SHP77 treated with DMSO at 0.1 percent for 48 hours (cell line): ENCODE measurements around the gene GPC2.
"Not testable (repeated sequence)": the region's sequence is repeated elsewhere in the genome, so short reads cannot be mapped to it uniquely, and the experiment has no call there.

ENCODE experiments used
- DNase-seq: peaks from one replicate; lab custom pipeline; 2025; lab: John Stamatoyannopoulos, UW

Gene GPC2, protein sequence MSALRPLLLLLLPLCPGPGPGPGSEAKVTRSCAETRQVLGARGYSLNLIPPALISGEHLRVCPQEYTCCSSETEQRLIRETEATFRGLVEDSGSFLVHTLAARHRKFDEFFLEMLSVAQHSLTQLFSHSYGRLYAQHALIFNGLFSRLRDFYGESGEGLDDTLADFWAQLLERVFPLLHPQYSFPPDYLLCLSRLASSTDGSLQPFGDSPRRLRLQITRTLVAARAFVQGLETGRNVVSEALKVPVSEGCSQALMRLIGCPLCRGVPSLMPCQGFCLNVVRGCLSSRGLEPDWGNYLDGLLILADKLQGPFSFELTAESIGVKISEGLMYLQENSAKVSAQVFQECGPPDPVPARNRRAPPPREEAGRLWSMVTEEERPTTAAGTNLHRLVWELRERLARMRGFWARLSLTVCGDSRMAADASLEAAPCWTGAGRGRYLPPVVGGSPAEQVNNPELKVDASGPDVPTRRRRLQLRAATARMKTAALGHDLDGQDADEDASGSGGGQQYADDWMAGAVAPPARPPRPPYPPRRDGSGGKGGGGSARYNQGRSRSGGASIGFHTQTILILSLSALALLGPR

DNA sequence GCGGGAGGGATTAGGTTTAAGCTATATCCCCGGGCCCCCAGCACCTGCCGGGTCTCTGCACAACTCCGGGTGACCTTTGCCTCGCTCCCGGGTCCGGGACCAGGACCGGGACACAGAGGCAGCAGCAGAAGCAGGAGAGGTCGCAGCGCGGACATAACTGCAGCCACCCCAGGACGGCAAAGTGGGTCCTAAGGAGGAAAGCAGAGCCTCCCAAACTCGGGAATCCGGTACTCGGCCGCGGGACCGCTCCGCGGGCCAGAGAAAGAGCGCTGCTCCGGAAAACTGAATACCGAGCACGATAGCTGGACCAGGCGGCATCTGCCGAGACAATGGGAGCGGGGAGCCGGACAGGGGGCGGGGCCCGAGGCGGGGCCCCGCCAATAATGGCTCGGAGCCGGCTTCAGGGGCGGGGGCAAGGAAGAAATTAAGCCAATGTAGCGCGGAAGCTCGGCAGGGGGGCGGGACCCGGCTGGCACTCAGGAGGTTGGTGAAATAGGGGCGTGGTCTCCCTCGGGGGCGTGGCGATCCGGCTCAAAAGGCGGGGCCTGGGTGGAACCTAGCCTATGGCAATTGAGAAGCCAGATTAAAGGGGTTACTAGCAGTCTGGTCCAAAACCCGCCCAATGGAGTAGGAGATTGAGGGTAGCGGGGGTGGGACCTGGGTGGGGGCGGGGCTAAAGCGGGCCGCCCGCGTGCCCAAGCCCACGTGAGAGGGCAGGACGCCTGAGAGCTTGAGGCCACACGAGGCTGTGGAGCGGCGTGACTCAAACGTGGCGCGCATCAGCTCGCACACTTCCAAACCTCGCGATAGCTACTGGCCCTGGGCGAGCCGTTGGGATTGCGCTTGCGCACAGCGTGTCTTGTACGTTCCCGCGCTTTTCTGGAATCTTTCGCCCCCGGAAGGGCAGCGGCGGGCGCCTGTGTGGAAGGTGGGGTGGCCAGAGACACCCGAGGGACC lies at the start of gene GPC2, which contains the start of gene STAG3:
TSS of gene GPC2 (minus strand) at position 337 of the 957 bp plus-strand sequence. CDS start at position 155, 182 bp downstream.
TSS of gene STAG3 (plus strand) at position 874 of the 957 bp plus-strand sequence. CDS start 2,639 bp downstream, outside the sequence.
- DNase-seq = peak; percentile 84

DNA sequence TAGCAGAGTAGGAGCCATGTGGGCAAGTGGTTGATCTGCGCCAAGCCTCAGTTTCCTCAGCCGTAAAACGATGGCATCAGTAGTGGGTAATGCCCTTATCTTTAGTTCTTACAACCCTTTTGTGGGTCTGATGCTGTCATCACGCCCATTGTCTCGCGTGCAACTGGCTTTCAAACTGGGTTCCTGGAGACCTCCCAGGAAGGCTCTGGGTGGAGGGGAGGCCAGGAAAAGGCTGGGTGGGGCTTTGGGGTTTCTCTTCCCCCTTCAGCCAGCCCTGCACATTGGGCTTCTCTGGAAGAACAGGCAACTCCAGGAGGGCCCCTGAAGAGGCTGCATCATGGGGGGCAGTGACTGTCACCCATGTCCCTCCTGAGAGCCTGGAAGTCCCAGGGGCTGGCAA lies 47.7 kb upstream of the GPC2 start:
- not testable (repeated sequence) for DNase-seq

DNA sequence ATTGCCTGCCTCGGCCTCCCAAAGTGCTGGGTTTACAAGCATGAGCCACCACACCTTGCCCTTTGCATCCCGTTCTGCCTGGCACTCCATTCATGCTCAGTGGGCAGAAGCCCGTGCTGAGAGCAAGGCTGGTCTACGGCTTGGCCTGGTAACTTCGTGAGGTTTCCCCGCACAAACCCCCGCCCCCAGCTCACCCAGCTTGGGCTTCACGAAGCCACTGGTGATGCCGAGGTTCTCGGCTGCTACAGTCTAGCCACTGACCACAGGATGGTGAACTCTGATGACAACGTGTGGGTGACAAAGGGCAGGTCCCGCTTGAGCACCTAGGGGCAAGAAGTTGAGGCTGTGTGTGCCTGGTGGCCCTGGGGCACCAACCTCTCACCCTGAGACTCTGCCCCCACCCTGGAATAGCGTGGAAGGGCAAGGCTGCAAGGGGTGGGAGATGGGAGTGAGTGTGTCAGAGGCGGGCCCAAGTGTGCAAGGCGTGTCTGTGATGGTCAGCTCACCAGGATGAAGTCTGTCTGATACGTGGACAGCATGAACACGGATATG lies 46.3 kb upstream of the GPC2 start:
- DNase-seq = not testable (repeated sequence)

DNA sequence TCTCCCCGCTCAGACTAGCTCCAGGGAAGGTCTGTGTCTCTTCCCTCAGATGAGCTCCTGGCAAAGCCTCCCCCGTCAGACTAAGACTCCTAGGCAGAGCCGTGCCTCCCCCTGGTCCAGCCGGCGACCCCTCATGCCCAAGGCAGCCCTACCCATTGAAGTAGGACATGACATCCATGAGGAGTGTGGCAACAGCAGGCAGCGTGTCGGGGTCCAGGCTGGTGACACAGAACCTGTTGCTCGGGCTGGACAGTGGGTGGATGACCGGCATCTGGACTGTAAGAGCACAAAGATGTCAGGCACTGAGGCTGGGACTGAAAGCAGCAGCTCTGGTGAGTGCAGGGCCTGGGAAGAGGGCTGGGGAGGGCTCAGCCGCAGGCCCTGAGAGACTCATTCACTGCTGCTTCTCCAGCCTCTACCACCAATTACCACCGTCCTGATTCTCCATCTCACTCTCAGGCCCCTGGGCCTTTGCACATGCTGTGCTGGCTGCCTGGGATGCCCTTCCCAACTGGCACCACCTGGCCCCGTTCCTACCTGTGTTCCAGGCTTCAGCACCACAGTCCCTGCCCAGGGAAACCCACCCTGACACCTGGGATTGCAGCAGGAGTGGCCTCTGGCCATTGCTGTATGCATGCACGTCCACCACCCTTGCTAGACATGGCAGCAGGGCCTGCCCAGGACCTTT lies 45.4 kb upstream of the GPC2 start:
- no peak for DNase-seq

DNA sequence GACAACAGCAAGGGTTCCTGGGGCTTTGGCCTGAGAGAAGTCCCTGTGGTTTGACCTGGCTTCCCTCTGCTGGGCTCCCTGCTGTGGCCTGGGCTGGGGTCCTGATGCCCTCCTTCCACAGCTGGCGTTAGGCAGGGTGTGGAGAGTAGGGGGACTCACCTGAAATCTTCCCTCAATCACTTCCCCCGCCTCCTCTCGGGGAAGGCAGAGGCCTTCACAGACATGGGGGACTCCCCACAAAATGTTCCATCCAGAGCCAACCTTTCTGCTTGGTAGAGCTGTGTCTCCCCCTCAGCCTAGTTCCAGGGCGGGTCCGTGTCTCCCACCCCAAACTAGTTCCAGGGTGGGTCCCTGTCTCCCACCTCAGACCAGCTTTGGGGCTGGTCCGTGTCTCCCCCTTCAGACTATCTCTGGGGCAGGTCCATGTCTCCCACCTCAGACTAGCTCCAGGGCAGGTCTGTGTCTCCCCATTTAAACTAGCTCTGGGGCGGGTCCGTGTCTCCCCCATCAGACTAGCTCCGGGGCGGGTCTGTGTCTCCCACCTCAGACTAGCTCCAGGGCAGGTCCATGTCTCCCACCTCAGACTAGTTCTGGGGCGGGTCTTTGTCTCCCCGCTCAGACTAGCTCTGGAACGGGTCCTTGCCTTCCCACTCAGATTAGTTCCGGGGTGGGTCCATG lies 44.7 kb upstream of the GPC2 start:
- DNase-seq = no peak

DNA sequence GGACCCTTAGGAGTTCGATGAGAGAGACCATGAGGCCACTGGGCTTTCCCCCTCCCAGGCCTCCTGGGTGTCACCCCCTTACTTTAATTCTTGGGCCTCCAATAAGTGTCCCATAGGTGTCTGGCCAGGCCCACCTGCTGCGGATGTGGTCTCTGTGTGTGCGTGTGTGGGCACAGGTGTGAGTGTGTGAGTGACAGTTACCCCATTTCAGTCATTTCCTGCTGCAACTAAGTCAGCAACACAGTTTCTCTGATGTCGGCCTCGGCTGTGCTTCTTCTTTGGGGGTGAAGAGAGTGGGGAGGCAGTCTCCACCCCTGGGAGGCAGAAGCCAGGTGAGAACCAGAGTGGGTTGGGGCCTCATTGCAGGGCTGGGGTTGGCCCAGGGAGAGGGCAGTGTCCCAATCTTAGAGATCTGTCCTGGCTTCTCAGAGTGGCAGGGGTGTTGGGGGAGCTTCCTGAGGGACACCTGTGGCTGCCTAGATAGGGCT lies 44.1 kb upstream of the GPC2 start:
- no peak for DNase-seq

DNA sequence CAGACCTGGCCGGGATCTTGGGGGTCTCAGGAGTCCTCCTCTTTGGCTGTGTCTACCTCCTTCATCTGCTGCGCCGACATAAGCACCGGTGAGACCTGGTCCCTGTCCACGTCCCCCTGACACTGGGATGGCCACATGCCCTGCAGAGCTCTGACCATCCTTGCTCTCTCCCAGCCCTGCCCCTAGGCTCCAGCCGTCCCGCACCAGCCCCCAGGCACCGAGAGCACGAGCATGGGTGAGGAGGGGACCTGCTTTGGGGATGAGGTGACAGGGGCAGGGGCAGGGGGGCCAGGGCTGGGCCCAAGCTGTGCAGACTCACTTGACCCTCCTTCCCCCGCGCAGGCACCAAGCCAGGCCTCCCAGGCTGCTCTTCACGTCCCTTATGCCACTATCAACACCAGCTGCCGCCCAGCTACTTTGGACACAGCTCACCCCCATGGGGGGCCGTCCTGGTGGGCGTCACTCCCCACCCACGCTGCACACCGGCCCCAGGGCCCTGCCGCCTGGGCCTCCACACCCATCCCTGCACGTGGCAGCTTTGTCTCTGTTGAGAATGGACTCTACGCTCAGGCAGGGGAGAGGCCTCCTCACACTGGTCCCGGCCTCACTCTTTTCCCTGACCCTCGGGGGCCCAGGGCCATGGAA lies 43.5 kb upstream of the GPC2 start:
- DNase-seq = no peak

DNA sequence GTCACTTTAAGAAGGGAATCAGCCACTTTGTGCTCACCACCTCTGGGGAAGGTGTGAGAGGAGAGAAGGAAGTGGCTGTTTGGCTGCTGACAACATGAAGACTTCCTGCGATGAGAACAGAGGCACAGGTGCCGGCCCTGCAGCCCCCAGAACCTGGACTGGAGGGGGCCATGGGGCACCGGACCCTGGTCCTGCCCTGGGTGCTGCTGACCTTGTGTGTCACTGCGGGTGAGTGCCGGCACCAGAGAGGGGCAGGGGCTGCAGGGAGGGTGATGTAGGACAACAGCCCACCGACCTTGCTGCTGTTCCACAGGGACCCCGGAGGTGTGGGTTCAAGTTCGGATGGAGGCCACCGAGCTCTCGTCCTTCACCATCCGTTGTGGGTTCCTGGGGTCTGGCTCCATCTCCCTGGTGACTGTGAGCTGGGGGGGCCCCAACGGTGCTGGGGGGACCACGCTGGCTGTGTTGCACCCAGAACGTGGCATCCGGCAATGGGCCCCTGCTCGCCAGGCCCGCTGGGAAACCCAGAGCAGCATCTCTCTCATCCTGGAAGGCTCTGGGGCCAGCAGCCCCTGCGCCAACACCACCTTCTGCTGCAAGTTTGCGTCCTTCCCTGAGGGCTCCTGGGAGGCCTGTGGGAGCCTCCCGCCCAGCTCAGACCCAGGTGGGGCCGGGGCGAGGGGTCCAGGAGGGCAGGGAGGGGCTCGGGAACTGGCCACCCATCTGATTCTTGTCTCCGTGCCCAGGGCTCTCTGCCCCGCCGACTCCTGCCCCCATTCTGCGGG lies 42.8 kb upstream of the GPC2 start, which contains the start of gene PVRIG:
TSS of gene PVRIG (plus strand) at position 149 of the 785 bp plus-strand sequence. CDS start at position 171, 22 bp downstream.
- DNase-seq = not testable (repeated sequence)

DNA sequence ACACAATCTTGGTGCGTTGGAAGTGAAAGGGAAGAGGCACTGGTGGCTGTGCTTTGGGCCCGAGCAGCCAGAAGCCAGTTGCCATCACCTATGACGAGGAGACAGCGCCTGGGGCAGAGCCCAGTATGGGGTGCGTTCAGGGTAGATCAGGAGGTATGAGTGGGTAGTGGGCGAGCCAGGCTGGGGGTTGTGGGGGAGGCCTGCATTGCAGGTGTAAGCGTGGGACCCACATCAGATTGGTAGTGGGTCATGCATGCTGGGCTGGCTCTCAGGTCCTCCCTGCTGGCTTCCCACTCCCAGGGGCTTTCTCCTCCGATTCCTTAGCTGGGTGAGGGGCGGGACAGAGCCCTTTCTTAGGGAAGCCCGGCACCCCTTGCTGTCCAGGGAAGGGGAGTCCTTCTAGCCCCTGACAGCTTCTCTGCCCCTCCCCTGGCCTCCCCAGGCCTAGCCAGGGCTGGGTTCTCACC lies 42.1 kb upstream of the GPC2 start:
- DNase-seq = no peak

DNA sequence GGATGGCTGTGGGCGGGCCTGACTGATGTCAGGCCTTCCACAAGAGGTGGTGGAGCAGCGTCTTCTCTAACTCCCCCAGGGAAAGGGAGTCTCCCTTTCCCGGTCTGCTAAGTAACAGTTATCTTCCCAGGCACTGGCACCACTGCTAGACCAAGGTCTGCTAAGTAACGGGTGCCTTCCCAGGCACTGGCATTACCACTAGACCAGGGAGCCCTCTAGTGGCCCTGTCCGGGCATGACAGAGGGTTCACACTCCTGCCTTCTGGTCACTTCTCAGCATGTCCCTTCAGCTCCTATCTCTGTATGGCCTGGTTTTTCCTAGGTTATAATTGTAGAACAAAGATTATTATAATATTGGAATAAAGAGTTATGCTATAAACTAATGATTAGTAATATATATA lies 40.8 kb upstream of the GPC2 start:
- not testable (repeated sequence) for DNase-seq

DNA sequence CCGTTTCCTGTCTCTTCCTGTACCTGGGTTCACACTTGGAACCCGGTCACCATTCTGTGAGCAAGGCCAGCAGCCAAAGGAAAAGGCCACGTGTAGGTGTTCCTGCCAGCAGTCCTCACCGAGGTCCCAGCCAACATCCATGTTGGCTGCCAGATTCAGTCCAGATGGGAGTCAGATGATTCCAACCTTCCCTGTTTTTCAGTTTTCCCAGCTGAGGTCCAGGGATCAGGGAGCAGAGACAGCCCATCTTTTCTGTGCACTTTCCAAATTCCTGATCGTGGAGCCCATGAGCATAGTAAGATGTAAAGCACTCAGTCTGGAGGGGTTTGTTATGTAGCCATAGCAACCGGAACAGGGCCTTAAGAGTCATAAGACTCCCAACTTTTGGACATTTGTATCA lies 38.7 kb upstream of the GPC2 start:
- DNase-seq = no peak

DNA sequence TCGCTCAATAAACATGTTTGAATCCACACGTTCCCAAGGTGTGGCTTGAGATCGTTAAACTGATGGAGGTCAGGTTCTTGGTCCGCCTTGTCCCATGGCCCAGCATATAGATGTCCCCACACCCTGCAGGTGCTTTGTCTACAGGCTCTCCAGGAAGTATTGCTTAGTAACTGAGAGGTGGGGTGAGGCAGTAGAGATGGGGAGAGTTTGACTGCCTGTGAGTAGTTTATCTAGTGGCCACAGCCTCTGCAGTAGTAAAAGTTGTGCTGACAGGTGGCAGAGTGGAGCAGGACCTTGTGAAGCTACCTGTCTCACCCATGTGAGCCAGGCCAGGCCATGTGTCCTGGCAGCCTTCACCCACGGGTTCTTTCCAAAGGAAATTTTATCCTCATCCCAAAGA lies 37.2 kb upstream of the GPC2 start:
- not testable (repeated sequence) for DNase-seq

DNA sequence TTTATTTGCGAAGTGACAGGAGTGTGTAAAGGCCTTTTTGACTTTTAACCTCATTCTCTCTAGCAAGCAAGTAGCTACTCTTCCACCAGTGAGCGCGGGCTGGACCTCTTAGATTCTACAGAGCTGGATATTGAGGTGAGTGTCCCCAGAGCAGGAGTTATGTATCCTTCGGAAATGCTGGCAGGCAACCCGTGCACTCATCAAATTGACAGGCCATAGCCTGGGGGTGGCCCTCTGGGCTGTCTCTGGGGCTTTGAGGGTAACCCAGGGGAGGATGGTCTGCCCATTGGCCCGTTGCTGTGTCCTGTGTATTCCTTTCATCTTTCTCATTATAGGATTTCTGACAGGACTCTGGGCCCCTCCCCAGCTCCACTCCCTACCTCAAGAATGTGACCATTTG lies 36.5 kb upstream of the GPC2 start:
- DNase-seq = no peak

DNA sequence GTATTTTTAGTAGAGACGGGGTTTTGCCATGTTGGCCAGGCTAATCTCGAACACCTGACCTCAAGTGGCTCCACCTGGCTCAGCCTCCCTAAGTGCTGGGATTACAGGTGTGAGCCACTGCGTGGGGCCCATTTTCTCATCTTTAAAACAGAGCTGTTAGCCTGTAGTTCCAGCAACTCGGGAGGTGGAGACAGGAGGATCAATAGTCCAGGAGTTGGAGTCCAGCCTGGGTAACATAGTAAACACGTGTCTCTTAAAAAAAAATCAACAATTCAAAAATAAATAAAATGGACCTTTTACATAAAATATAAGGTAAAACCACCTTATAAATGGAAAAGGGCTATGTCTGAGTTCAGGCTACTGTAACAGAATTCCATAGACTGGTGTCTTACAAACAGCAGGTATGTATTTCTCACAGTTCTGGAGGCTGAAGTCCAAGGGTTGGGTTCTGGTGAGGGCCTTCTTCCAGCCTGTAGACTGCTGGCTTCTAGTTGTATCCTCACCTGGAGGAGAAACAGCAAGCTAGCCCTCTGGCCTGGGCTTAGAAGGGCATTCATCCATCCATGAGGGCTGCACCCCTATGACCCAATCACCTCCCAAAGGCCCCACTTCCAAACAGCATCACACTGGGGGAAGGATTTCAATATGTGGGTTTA lies 35.6 kb upstream of the GPC2 start:
- no peak for DNase-seq

DNA sequence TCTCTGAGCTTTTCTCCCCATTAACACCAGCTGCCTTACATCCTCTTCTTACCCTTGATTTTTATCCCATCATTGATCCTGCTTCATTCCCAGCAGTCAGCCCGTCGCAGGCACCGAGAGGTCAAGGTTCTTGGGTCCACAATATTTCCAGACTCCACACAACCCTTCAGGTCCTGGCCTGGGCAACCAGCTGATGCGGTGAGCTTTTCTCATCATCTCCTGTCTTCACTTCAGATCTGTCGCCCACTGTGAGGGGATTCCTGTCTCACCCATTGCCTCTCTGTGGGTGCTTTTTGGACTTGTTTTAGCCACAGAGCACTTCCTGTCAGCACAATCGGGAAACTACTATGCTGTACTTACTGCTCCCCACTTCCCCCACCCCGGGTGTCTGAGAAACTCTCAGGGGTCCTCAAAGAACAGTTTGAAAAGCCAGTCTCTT lies 34.2 kb upstream of the GPC2 start:
- DNase-seq = no peak

DNA sequence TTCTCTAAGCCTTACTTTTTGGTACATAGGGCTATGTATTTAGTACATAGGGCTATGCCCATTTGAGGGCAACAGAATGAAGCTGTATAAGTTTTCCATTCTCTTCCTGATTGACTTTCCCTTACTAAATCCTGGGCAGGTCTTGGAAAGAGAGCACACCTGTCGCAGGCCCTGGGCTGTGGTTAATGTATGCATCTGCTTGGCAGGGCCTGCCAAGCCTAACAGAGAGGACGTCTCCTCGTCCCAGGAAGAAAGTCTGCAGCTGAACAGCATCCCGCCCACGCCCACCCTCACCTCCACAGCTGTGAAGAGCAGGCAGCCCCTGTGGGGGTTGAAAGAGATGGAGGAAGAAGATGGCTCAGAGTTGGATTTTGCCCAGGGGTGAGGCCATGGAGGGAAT lies 33.6 kb upstream of the GPC2 start:
- DNase-seq = no peak

DNA sequence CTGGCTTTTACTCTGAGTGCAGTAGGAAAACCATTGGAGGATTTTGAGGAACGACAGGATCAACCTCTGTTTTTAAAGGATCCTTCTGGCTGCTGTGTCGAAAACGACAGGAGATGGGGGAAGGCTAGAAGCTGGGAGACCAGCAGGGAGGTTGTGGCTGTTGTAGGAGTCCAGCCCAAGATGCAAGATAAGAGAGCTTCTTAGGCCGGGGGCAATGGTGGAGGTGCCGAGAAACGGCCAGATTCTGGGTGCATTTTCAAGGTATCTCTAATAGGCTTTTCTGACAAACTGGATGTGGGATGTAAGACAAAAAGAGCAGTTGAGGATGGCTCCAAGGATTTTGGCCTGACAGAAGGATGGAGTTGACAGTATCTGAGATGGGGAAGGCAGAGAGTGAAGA lies 32.3 kb upstream of the GPC2 start:
- no peak for DNase-seq

DNA sequence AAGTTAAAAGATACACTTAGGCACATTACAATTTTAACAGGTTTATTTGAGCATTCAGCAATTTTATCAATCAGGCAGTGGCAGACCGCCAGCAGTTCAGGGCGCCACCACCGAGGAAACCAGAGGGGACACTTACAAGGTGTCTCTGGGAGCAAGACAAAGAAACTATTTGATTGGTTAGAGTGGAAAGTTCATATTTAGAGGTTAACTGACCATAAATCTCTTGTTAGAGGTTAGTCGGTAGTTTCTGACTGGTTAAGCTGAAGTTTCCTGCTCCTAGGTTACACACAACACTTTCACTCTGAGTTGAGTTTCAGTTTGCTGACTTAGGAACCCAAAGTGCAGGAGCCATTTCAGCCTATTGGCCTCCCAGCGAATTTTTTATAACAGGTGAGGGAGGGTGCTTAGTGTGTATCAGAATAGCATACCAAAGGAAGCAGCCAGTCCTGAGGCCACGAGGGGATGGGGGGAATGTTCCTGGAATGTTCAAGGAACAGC lies 31.8 kb upstream of the GPC2 start:
- no peak for DNase-seq
